Loucy (cell line): ENCODE results near the gene NEDD4L.

Experiments used
- CTCF ChIP-seq: fragments of 200-600 bp; sonication (generic); conservative IDR thresholded peaks from 2 replicates; pipeline ENCODE4 v1.5.1; 2014; ENCODE audit warnings: mild to moderate bottlenecking, antibody characterized with exemption, low read length
- EZH2phosphoT487 ChIP-seq: fragments of 200-600 bp; IDR thresholded peaks from 2 replicates; pipeline ENCODE4 v1.6.1; 2018; ENCODE audit warnings: antibody characterized with exemption, mild to moderate bottlenecking, moderate library complexity, borderline replicate concordance

GRCh38 chr18:58338141-58338540, 294.1 kb downstream of the NEDD4L start:
- no peak for TF ChIP-seq CTCF
- TF ChIP-seq EZH2phosphoT487: no peak
